CD4-positive, alpha-beta T cell (primary cell): ENCODE results near the gene DBH. TPM values are rescaled to one million over a fixed set of nuclear protein-coding genes. Genes with fewer than 3 reads are reported as not detected.
A peak's percentile ranks its signal among the peaks of the same experiment; 100 is the strongest.

Experiments used
- ATAC-seq: fragments of 200-7000 bp; cut with Tn5 transposase; one replicate; pipeline ENCODE4 v1.10.0; 2022; ENCODE audit warnings: mild to moderate bottlenecking; ENCODE audit not compliant: poor library complexity
- CTCF ChIA-PET: fragments of 350-600 bp; sonication (Branson Sonifier 250); formaldehyde crosslinking; loops from one replicate; lab custom pipeline; 2021; ENCODE audit warnings: antibody characterized with exemption, inconsistent platforms; lab: Charles Lee
- POLR2A ChIA-PET: fragments of 350-600 bp; sonication (Branson Sonifier 250); formaldehyde crosslinking; loops from one replicate; lab custom pipeline; 2021; ENCODE audit warnings: antibody characterized with exemption, inconsistent platforms; lab: Charles Lee
- DNase-seq, 14 experiments: peaks; one replicate each; pipeline ENCODE4 v3.0.0-alpha.2; 2013 to 2020; ENCODE audit warnings: mixed read lengths in 2 of 14
- H3K27ac ChIP-seq, 2 donors: one replicate each; pipeline versions ENCODE4 v1.5.1 to v1.7.0; 2013; ENCODE audit warnings: low read length in 2 of 2, low read depth in 1 of 2, mild to moderate bottlenecking in 1 of 2
- H3K27me3 ChIP-seq, 2 experiments: 1 replicate in 1 of 2; 2 replicates in 1 of 2; pipeline versions ENCODE4 v1.6.1 to v1.7.0; 2013; ENCODE audit warnings: low read length in 2 of 2, control low read depth in 1 of 2, mild to moderate bottlenecking in 1 of 2, moderate library complexity in 1 of 2; ENCODE audit not compliant: insufficient read depth in 2 of 2, control insufficient read depth in 1 of 2
- H3K36me3 ChIP-seq: one replicate; pipeline ENCODE4 v1.6.1; 2013; ENCODE audit warnings: low read length, control low read depth; ENCODE audit not compliant: insufficient read depth
- H3K4me1 ChIP-seq: one replicate; pipeline ENCODE4 v1.6.1; 2013; ENCODE audit warnings: low read length, control low read depth; ENCODE audit not compliant: insufficient read depth
- H3K4me3 ChIP-seq: one replicate; pipeline ENCODE4 v1.5.1; 2013; ENCODE audit warnings: mild to moderate bottlenecking, low read length, moderate library complexity
- H3K9me3 ChIP-seq, 2 experiments: 1 replicate in 1 of 2; 2 replicates in 1 of 2; pipeline versions ENCODE4 v1.6.1 to v1.7.0; 2013; ENCODE audit warnings: low read length in 2 of 2, mild to moderate bottlenecking in 2 of 2, control low read depth in 1 of 2, moderate library complexity in 1 of 2; ENCODE audit not compliant: control insufficient read depth in 1 of 2, insufficient read depth in 1 of 2
- H3K27ac Mint-ChIP-seq: one replicate; pipeline ENCODE4 v1.8.0; 2020; ENCODE audit warnings: mixed read lengths
- H3K27me3 Mint-ChIP-seq: one replicate; pipeline ENCODE4 v1.8.0; 2021; ENCODE audit warnings: mixed read lengths
- H3K36me3 Mint-ChIP-seq: one replicate; pipeline ENCODE4 v1.8.0; 2021; ENCODE audit warnings: low read depth, mixed read lengths
- H3K4me1 Mint-ChIP-seq: one replicate; pipeline ENCODE4 v1.8.0; 2021; ENCODE audit warnings: low read depth, mixed read lengths
- H3K4me3 Mint-ChIP-seq: one replicate; pipeline ENCODE4 v1.8.0; 2020; ENCODE audit warnings: mild to moderate bottlenecking, mixed read lengths
- H3K9me3 Mint-ChIP-seq: one replicate; pipeline ENCODE4 v1.8.0; 2020; ENCODE audit warnings: mixed read lengths
- intact Hi-C, 2 experiments: fragments of 100-400 bp; cut with DNase I in 1 of 2; cut with micrococcal nuclease in 1 of 2; formaldehyde crosslinking; loops; one replicate each; pipeline versions ENCODE4 v1.15.1 to v1.9.0; 2023 to 2025; cut with DNase I, micrococcal nuclease
- total RNA-seq, 174 experiments: library from RNA in 2 of 174; stranded (reverse) in 2 of 174; gene quantifications; one replicate each; pipeline ENCODE4 v1.2.3 and lab custom pipeline; 2021 to 2026
- TF ChIP-seq, protein P1 (sequence below): fragments of 200-600 bp; IDR thresholded peaks from one replicate; pipeline ENCODE4 v1.8.0; 2022; ENCODE audit warnings: antibody characterized with exemption, mild to moderate bottlenecking

The DBH gene
- total RNA-seq, 2 experiments from 2014 or later: 1.7 to 1.8 TPM

DNA sequence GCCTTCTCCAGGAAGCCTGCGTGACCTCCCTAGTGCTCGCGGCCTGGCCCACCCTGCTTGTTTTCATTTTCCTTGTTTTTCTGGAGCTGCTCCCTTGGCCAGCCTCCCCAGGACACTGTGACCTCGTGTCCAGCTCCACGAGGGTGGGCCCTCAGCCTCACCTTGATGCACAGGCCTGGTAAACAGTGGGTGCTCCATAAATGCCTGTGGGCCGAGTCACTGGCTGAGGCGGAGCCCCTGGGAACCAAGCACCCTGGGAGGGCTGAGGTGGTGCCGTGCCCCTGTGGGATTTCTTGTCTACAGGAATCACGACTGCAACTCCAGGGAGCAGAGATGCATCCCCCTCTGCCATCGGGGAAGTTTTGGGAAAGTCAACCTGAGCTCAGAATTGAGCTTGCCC is 44.2 kb upstream of the DBH start:
- Mint-ChIP-seq H3K9me3 (peaks cover 1% of the 10 kb centered on the region), H3K36me3 (no peaks in the 10 kb centered on the region), H3K4me3 (no peak overlapping the region), H3K4me1 (no peaks in the 10 kb centered on the region), H3K27ac (no peak overlapping the region), H3K27me3 (no peaks in the 10 kb centered on the region)
- TF ChIP-seq, protein P1, sequence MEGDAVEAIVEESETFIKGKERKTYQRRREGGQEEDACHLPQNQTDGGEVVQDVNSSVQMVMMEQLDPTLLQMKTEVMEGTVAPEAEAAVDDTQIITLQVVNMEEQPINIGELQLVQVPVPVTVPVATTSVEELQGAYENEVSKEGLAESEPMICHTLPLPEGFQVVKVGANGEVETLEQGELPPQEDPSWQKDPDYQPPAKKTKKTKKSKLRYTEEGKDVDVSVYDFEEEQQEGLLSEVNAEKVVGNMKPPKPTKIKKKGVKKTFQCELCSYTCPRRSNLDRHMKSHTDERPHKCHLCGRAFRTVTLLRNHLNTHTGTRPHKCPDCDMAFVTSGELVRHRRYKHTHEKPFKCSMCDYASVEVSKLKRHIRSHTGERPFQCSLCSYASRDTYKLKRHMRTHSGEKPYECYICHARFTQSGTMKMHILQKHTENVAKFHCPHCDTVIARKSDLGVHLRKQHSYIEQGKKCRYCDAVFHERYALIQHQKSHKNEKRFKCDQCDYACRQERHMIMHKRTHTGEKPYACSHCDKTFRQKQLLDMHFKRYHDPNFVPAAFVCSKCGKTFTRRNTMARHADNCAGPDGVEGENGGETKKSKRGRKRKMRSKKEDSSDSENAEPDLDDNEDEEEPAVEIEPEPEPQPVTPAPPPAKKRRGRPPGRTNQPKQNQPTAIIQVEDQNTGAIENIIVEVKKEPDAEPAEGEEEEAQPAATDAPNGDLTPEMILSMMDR: no peak
- Histone ChIP-seq H3K27me3 (no peaks in the 10 kb centered on the region), H3K4me3 (no peak overlapping the region), H3K36me3 (no peaks in the 10 kb centered on the region), H3K27ac (no peak overlapping the region), H3K9me3 (peaks cover 7 to 31% of the 10 kb centered on the region in 2 experiments), H3K4me1 (no peaks in the 10 kb centered on the region)
- POLR2A ChIA-PET: no interaction called here
- no peak for ATAC-seq
- intact Hi-C loops: loop anchor here in 1 of 2 experiments (2.0 kb wide), 1 partner anchor 125 kb away; no protein-coding TSS in a partner anchor
- CTCF ChIA-PET: no interaction called here
- no peak for DNase-seq

DNA sequence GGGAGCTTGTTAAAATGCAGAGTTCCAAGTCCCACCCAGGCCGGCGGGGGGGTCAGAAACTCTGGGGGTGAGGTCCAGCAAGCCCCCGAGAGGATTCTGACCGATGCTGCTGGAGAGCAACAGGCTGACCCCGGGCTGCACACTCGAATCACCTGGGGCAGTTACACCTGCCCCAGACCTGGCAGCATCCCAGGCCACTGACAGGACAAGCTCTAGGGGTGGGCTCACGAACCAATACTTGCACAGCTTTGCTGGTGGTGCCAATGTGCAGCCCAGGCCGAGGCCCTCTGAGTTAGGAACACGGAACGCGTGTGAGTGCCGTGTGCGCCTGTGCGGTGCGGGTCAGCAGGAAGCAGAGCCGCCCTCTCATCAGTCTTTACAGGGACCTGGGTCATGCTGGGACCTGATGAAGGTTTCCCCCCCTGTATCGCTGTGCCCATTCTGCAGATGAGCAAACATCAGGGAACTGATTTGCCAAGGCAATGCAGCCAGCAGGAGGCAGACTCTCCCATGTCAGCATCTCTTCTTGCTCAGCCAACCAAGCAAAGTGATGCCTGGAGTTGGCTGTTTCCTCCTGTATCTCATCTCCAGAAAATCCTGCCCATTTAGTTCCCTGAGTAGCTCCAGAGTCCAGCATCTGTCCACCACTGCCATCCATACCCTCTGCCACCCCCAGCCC is 43.3 kb upstream of the DBH start:
- intact Hi-C loops: no loop called here
- CTCF ChIA-PET: no interaction called here

DNA sequence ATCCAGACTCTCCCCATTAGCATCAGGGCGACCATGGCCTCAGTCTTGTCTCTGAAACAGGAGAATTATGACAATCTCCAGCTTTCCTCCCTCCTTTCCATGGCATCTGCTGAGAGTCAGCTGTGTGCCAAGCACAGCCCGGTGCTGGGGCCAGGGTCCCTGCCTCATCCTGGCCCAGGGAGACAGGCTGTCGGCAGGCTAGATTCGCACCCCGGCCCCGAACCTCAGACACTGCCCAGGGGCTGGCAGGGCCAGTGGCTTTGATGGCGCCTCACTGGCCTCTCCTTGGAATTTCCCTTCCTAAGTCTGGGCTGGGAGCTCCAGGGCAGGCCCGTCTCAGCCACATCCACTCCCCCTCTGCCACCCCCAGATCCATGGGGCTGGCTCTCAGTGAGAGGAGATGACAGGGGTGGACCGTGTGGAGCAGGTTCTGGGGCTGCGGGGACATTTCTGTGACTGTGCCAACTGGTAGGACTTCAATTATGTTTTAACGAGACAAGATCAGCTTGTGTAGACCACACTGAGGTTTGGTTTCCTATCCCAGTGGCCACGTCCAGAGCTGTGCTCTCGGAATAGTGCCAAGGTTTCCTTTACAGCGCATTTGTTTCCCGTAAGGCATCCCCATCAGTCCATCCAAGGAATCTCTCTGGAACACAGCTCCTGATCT is 42.4 kb upstream of the DBH start:
- TF ChIP-seq, protein P1: no peak
- Histone ChIP-seq H3K27me3 (no peaks in the 10 kb centered on the region), H3K9me3 (peaks cover 14 to 30% of the 10 kb centered on the region in 2 experiments), H3K4me3 (no peak overlapping the region), H3K4me1 (no peaks in the 10 kb centered on the region), H3K27ac (no peak overlapping the region), H3K36me3 (no peaks in the 10 kb centered on the region)
- no peaks in the 10 kb centered on the region for H3K27me3 Mint-ChIP-seq
- ATAC-seq (no peak), DNase-seq (no peak)
- no peaks in the 10 kb centered on the region for H3K36me3 Mint-ChIP-seq
- no peak overlapping the region for H3K4me3 Mint-ChIP-seq
- POLR2A ChIA-PET: no interaction called here
- intact Hi-C loops: no loop called here
- no peaks in the 10 kb centered on the region for H3K4me1 Mint-ChIP-seq
- H3K9me3 Mint-ChIP-seq: peaks cover 9% of the 10 kb centered on the region
- CTCF ChIA-PET: no interaction called here
- H3K27ac Mint-ChIP-seq: no peak overlapping the region

More for the DNA sequence above, 43.3 kb upstream of the DBH start:
- no peaks in the 10 kb centered on the region for H3K27me3 ChIP-seq
- peaks cover 14 to 27% of the 10 kb centered on the region in 2 experiments for H3K9me3 ChIP-seq
- no peaks in the 10 kb centered on the region for H3K4me1 ChIP-seq
- H3K27ac ChIP-seq: no peak overlapping the region
- ATAC-seq: no peak
- Mint-ChIP-seq H3K27ac (no peak overlapping the region), H3K36me3 (no peaks in the 10 kb centered on the region), H3K9me3 (peaks cover 9% of the 10 kb centered on the region), H3K4me3 (no peak overlapping the region), H3K4me1 (no peaks in the 10 kb centered on the region), H3K27me3 (no peaks in the 10 kb centered on the region)
- H3K36me3 ChIP-seq: no peaks in the 10 kb centered on the region
- TF ChIP-seq, protein P1: no peak
- POLR2A ChIA-PET: no interaction called here
- DNase-seq: peak in 5 of 14 experiments; percentile 11 to 40 (median 23)
- H3K4me3 ChIP-seq: no peak overlapping the region
